ENCODE results near the gene KATNAL1. TPM values are rescaled to one million over a fixed set of nuclear protein-coding genes. Genes with fewer than 3 reads are reported as not detected.

The KATNAL1 gene
- total RNA-seq, 2 donors from 2014 or later, result 13.7 to 19.1 TPM

- Histone ChIP-seq H3K27ac (no peak overlapping the region), H3K9me3 (no peaks in the 10 kb centered on the region), H3K4me1 (ENCODE audit: control insufficient read depth in 1 of 2, low read depth in 2 of 2) (no peaks in the 10 kb centered on the region), H3K4me3 (no peak overlapping the region), H3K27me3 (replicated peaks; ENCODE audit: insufficient read depth) (no peaks in the 10 kb centered on the region), H3K36me3 (no peaks in the 10 kb centered on the region)
- TF ChIP-seq, protein P1, sequence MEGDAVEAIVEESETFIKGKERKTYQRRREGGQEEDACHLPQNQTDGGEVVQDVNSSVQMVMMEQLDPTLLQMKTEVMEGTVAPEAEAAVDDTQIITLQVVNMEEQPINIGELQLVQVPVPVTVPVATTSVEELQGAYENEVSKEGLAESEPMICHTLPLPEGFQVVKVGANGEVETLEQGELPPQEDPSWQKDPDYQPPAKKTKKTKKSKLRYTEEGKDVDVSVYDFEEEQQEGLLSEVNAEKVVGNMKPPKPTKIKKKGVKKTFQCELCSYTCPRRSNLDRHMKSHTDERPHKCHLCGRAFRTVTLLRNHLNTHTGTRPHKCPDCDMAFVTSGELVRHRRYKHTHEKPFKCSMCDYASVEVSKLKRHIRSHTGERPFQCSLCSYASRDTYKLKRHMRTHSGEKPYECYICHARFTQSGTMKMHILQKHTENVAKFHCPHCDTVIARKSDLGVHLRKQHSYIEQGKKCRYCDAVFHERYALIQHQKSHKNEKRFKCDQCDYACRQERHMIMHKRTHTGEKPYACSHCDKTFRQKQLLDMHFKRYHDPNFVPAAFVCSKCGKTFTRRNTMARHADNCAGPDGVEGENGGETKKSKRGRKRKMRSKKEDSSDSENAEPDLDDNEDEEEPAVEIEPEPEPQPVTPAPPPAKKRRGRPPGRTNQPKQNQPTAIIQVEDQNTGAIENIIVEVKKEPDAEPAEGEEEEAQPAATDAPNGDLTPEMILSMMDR (IDR thresholded peaks at IDR 0.05), result no peak
- ATAC-seq (ENCODE audit: insufficient number of reproducible peaks, low FRiP score, low read depth) (no peak), DNase-seq (ENCODE audit: low spot score) (no peak)
Observed at GRCh38 chr13:30156826-30157615, 150.3 kb downstream of the KATNAL1 start.

DNA sequence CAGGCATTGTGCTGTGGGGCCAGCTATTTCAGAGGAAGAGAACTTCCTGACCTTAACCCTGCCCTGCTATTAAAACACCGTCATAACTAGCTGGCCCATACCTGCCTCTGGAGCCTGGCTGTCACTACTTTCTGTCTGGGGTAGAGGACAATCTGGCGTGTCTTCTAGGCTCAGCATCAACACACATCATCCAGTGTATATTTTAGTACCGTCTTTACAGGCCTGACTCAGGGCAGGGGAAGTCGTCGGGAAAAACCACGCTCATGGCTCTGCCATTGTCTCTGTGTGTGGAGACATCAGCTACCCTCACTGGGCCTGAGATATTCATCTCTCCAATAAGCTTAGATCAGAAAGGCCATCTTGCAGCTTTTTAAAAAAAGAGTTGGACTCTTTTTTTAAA lies 151.1 kb downstream of the KATNAL1 start:
- no peak for DNase-seq (ENCODE audit: low spot score)
- TF ChIP-seq, protein P1 (IDR thresholded peaks at IDR 0.05), result no peak
- H3K27ac ChIP-seq, result no peak overlapping the region
- H3K4me3 ChIP-seq, result no peak overlapping the region
- no peaks in the 10 kb centered on the region for H3K36me3 ChIP-seq
- no peaks in the 10 kb centered on the region for H3K4me1 ChIP-seq (ENCODE audit: control insufficient read depth in 1 of 2, low read depth in 2 of 2)
- H3K27me3 ChIP-seq (replicated peaks; ENCODE audit: insufficient read depth), result no peaks in the 10 kb centered on the region
- ATAC-seq (ENCODE audit: insufficient number of reproducible peaks, low FRiP score, low read depth), result no peak
- H3K9me3 ChIP-seq, result no peaks in the 10 kb centered on the region

DNA sequence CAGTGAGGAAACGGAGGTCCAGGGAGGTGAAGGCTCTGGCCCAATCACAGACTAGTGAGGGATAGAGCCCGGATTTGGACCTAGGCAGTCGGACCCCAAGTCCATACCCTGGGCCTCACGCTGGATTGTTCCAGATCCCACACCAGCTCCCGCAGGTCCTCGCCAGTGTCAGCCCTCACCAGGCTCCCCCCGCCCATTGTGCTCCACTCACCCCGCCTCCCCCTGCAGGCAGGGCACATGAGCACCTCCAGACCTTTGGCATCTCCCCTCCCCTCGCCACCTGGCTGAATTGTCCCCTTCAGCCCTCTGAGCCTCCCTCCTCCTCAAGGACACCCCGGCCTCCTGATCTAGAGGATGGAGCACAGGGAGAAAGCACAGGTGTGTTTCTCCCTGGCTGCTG lies 152.4 kb downstream of the KATNAL1 start:
- TF ChIP-seq, protein P1 (IDR thresholded peaks at IDR 0.05), result no peak
- no peak overlapping the region for H3K4me3 ChIP-seq
- H3K27ac ChIP-seq, result no peak overlapping the region
- no peaks in the 10 kb centered on the region for H3K9me3 ChIP-seq
- no peaks in the 10 kb centered on the region for H3K27me3 ChIP-seq (replicated peaks; ENCODE audit: insufficient read depth)
- no peak for DNase-seq (ENCODE audit: low spot score)
- H3K36me3 ChIP-seq, result no peaks in the 10 kb centered on the region
- ATAC-seq (ENCODE audit: insufficient number of reproducible peaks, low FRiP score, low read depth), result no peak
- H3K4me1 ChIP-seq (ENCODE audit: control insufficient read depth in 1 of 2, low read depth in 2 of 2), result no peaks in the 10 kb centered on the region

GRCh38 chr13:30154531-30154930 lies 152.8 kb downstream of the KATNAL1 start:
- Histone ChIP-seq H3K4me3 (no peak overlapping the region), H3K27ac (no peak overlapping the region), H3K36me3 (no peaks in the 10 kb centered on the region), H3K9me3 (no peaks in the 10 kb centered on the region), H3K27me3 (replicated peaks; ENCODE audit: insufficient read depth) (no peaks in the 10 kb centered on the region), H3K4me1 (ENCODE audit: control insufficient read depth in 1 of 2, low read depth in 2 of 2) (no peaks in the 10 kb centered on the region)
- ATAC-seq (ENCODE audit: insufficient number of reproducible peaks, low FRiP score, low read depth) (no peak), DNase-seq (ENCODE audit: low spot score) (no peak)
- TF ChIP-seq, protein P1 (IDR thresholded peaks at IDR 0.05), result no peak

- ATAC-seq (ENCODE audit: insufficient number of reproducible peaks, low FRiP score, low read depth) (no peak), DNase-seq (ENCODE audit: low spot score) (no peak)
Observed at GRCh38 chr13:30153545-30154426, 153.6 kb downstream of the KATNAL1 start.

More at GRCh38 chr13:30153545-30154426, 153.6 kb downstream of the KATNAL1 start:
- TF ChIP-seq, protein P1 (IDR thresholded peaks at IDR 0.05), result no peak
- no peak overlapping the region for H3K4me3 ChIP-seq
- no peaks in the 10 kb centered on the region for H3K4me1 ChIP-seq (ENCODE audit: control insufficient read depth in 1 of 2, low read depth in 2 of 2)
- no peaks in the 10 kb centered on the region for H3K27me3 ChIP-seq (replicated peaks; ENCODE audit: insufficient read depth)
- H3K27ac ChIP-seq, result no peak overlapping the region
- no peaks in the 10 kb centered on the region for H3K36me3 ChIP-seq
- no peaks in the 10 kb centered on the region for H3K9me3 ChIP-seq

Measured in thoracic aorta (tissue), 2 donors.